ENCODE data around the gene ZNF669.

ZNF669 gene

DNA sequence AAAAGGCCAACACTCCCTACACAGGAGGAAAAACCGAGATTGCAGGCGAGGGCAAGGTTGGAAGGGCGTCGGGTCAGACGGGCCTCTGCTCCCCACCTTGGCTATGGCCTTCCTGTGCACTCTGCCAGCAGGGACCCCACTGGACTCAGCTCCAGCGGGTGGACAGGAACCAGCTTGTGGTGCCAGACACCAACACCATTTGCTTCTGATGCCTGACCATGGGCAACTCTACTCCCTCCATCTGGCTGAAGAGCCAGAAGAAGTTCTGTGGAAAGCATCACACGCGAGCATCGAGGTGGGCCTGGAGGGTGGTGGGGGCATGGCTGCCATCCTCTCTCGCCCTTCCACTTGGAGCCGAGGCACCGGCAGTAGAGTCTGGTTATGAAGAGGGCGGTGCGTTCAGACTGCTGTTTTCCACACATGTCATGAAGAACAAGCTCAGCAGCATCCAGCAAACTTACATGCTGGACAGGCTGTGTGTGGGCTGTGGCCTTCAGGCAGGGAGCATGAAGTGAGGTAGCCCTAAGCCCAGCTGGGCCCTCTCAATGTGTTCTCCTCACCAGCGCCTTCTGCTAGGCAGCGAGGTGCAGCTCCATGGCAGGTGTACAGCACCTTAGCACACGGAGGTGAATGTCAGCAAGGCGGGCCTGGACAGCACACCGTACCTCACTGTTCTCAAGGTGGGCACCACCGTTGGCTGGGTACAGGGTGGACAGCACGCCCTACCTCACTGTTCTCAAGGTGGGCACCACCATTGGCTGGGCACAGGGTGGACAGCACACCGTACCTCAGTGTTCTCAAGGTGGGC lies 15.6 kb upstream of the ZNF669 start:
- Histone ChIP-seq H3K4me3 (replicated peaks; ENCODE audit: insufficient read depth, low read length) (no peak overlapping the region), H3K27ac (replicated peaks) (no peak overlapping the region), H3K27me3 (ENCODE audit: insufficient read depth, poor library complexity, severe bottlenecking) (no peaks in the 10 kb centered on the region)
- TF ChIP-seq POLR2AphosphoS5 (IDR thresholded peaks at IDR 0.05; ENCODE audit: low read depth) (no peak), SPI1 (IDR thresholded peaks at IDR 0.05; ENCODE audit: borderline replicate concordance, low read depth) (no peak), GABPA (IDR thresholded peaks at IDR 0.05; ENCODE audit: low read depth) (no peak)
- no peak for DNase-seq (ENCODE audit: low read depth in 1 of 2, low spot score in 1 of 2)

DNA sequence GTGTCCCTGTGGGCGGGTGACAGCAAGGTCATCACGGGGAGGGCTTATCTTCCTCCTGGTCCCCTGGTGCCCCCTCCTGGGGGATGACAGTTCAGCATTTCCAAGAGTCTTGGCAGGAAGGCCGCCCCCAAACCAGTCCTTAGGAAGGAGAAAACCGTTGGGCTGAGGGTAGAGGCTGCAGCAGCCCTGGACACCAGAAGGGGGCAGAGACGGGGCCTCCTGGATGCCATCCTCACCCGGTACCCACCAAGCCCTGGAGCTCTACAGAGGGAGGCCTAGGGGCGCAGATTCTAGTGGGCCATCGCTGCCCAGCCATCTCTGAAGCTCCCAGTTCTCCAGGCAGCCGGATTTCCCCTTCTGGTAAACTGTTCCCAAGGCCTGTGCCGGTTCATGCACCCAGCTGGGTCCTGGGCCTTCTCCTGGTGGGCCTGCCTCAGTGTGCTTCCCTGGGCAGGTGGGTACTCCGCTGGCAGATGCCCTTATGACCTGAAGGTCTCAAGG lies 14.8 kb upstream of the ZNF669 start:
- Histone ChIP-seq H3K27ac (replicated peaks) (no peak overlapping the region), H3K27me3 (ENCODE audit: insufficient read depth, poor library complexity, severe bottlenecking) (no peaks in the 10 kb centered on the region), H3K4me3 (replicated peaks; ENCODE audit: insufficient read depth, low read length) (no peak overlapping the region)
- TF ChIP-seq, protein P1, sequence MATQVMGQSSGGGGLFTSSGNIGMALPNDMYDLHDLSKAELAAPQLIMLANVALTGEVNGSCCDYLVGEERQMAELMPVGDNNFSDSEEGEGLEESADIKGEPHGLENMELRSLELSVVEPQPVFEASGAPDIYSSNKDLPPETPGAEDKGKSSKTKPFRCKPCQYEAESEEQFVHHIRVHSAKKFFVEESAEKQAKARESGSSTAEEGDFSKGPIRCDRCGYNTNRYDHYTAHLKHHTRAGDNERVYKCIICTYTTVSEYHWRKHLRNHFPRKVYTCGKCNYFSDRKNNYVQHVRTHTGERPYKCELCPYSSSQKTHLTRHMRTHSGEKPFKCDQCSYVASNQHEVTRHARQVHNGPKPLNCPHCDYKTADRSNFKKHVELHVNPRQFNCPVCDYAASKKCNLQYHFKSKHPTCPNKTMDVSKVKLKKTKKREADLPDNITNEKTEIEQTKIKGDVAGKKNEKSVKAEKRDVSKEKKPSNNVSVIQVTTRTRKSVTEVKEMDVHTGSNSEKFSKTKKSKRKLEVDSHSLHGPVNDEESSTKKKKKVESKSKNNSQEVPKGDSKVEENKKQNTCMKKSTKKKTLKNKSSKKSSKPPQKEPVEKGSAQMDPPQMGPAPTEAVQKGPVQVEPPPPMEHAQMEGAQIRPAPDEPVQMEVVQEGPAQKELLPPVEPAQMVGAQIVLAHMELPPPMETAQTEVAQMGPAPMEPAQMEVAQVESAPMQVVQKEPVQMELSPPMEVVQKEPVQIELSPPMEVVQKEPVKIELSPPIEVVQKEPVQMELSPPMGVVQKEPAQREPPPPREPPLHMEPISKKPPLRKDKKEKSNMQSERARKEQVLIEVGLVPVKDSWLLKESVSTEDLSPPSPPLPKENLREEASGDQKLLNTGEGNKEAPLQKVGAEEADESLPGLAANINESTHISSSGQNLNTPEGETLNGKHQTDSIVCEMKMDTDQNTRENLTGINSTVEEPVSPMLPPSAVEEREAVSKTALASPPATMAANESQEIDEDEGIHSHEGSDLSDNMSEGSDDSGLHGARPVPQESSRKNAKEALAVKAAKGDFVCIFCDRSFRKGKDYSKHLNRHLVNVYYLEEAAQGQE (IDR thresholded peaks at IDR 0.05; ENCODE audit: insufficient replicate concordance, low read depth) = no peak
- no peak for TF ChIP-seq SPI1 (IDR thresholded peaks at IDR 0.05; ENCODE audit: borderline replicate concordance, low read depth)
- DNase-seq (ENCODE audit: low read depth in 1 of 2, low spot score in 1 of 2) = peak in 1 of 2 experiments; percentile 13

DNA sequence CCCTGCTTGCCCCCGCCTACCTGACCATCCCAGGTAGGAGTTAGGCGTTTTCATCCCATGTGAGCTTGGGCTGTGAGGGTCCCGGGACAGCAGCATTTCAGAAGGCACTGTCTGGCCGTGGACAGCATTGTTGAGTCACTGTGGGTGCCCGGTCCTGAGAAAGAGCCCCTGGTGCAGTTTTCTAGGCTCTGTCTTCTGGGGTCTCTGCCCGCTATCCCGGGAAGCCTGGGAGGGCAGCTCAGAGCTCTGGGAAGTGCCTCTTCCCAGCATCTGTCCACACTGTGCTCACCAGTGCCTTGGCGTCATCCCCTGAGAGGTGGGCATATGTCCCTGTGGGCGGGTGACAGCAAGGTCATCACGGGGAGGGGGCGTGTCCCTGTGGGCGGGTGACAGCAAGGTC lies 11.4 kb upstream of the ZNF669 start:
- DNase-seq (ENCODE audit: low read depth in 1 of 2, low spot score in 1 of 2) = no peak
- H3K4me3 ChIP-seq (replicated peaks; ENCODE audit: insufficient read depth, low read length) = no peak overlapping the region
- peaks cover 12% of the 10 kb centered on the region for H3K27me3 ChIP-seq (ENCODE audit: insufficient read depth, poor library complexity, severe bottlenecking)
- no peak for TF ChIP-seq POLR2AphosphoS5 (IDR thresholded peaks at IDR 0.05; ENCODE audit: low read depth)
- no peak for TF ChIP-seq SPI1 (IDR thresholded peaks at IDR 0.05; ENCODE audit: borderline replicate concordance, low read depth)
- no peak for TF ChIP-seq GABPA (IDR thresholded peaks at IDR 0.05; ENCODE audit: low read depth)
- no peak overlapping the region for H3K27ac ChIP-seq (replicated peaks)

DNA sequence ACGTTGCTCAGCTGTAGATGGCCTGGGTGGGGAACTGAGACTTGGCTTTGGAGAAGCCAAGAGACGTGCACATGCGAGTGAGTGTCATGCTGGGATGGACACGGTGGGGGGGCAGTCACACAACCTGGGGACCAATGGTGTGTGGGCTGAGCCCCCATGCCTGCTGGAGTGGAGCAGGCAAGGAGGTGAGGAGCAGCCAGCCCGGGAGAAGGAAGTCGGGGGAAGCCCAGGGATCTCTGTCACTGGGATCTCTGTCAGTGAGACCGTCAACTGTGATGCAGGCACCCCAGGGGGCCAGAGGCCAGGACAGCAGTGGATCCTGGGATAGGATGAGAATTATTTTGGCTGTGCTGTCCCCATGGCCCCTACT lies 11.0 kb upstream of the ZNF669 start:
- TF ChIP-seq SPI1 (IDR thresholded peaks at IDR 0.05; ENCODE audit: borderline replicate concordance, low read depth) (no peak), POLR2AphosphoS5 (IDR thresholded peaks at IDR 0.05; ENCODE audit: low read depth) (no peak), GABPA (IDR thresholded peaks at IDR 0.05; ENCODE audit: low read depth) (no peak), CTCF (IDR thresholded peaks at IDR 0.05; ENCODE audit: insufficient read depth, low read length) (no peak)
- TF ChIP-seq, protein P1 (IDR thresholded peaks at IDR 0.05; ENCODE audit: insufficient replicate concordance, low read depth) = no peak
- Histone ChIP-seq H3K4me3 (replicated peaks; ENCODE audit: insufficient read depth, low read length) (no peak overlapping the region), H3K27ac (replicated peaks) (no peak overlapping the region), H3K27me3 (ENCODE audit: insufficient read depth, poor library complexity, severe bottlenecking) (peaks cover 13% of the 10 kb centered on the region)
- DNase-seq (ENCODE audit: low read depth in 1 of 2, low spot score in 1 of 2) = no peak

- no peak overlapping the region for H3K4me3 ChIP-seq (replicated peaks; ENCODE audit: insufficient read depth, low read length)
- TF ChIP-seq POLR2AphosphoS5 (IDR thresholded peaks at IDR 0.05; ENCODE audit: low read depth) (no peak), SPI1 (IDR thresholded peaks at IDR 0.05; ENCODE audit: borderline replicate concordance, low read depth) (no peak), CTCF (IDR thresholded peaks at IDR 0.05; ENCODE audit: insufficient read depth, low read length) (no peak), GABPA (IDR thresholded peaks at IDR 0.05; ENCODE audit: low read depth) (no peak)
- TF ChIP-seq, protein P1 (IDR thresholded peaks at IDR 0.05; ENCODE audit: insufficient replicate concordance, low read depth) = no peak
- no peak overlapping the region for H3K27ac ChIP-seq (replicated peaks)
- peaks cover 13% of the 10 kb centered on the region for H3K27me3 ChIP-seq (ENCODE audit: insufficient read depth, poor library complexity, severe bottlenecking)
- DNase-seq (ENCODE audit: low read depth in 1 of 2, low spot score in 1 of 2) = no peak
Measured at GRCh38 chr1:247114351-247115140, 10.4 kb upstream of the ZNF669 start.

All from HL-60 (cell line).